Parathyroid adenoma (tissue), 2 donors: ENCODE data around the gene ALDH16A1.

ENCODE experiments used
- H2AFZ ChIP-seq: fragments of 300-600 bp; sonication (generic); one replicate; pipeline ENCODE4 v1.7.0; 2017; ENCODE audit warnings: antibody characterized with exemption, mild to moderate bottlenecking
- H3K27ac ChIP-seq: fragments of 300-600 bp; sonication (generic); one replicate; pipeline ENCODE4 v1.7.0; 2017
- H3K27me3 ChIP-seq: fragments of 300-600 bp; sonication (generic); one replicate; pipeline ENCODE4 v1.7.0; 2017; ENCODE audit warnings: low read length; ENCODE audit not compliant: control insufficient read depth, insufficient read depth
- H3K36me3 ChIP-seq: fragments of 300-600 bp; sonication (generic); one replicate; pipeline ENCODE4 v1.7.0; 2017; ENCODE audit warnings: low read length; ENCODE audit not compliant: control insufficient read depth, insufficient read depth
- H3K4me1 ChIP-seq: fragments of 300-600 bp; sonication (generic); one replicate; pipeline ENCODE4 v1.7.0; 2017; ENCODE audit warnings: control low read depth
- H3K4me2 ChIP-seq: fragments of 300-600 bp; sonication (generic); one replicate; pipeline ENCODE4 v1.7.0; 2017; ENCODE audit warnings: low read length
- H3K4me3 ChIP-seq: fragments of 300-600 bp; sonication (generic); one replicate; pipeline ENCODE4 v1.7.0; 2017; ENCODE audit warnings: low read depth, low read length
- H3K79me2 ChIP-seq: fragments of 300-600 bp; sonication (generic); one replicate; pipeline ENCODE4 v1.7.0; 2017; ENCODE audit warnings: control low read depth
- H3K9ac ChIP-seq: fragments of 300-600 bp; sonication (generic); one replicate; pipeline ENCODE4 v1.7.0; 2017; ENCODE audit warnings: mild to moderate bottlenecking
- H3K9me3 ChIP-seq: fragments of 300-600 bp; sonication (generic); one replicate; pipeline ENCODE4 v1.7.0; 2017; ENCODE audit warnings: low read length; ENCODE audit not compliant: control insufficient read depth
- CTCF ChIP-seq: fragments of 300-600 bp; sonication (generic); IDR thresholded peaks from one replicate; pipeline ENCODE4 v1.7.0; 2017; ENCODE audit warnings: antibody characterized with exemption, mild to moderate bottlenecking
- donor health status: primary hyperparathyroidism.

The ALDH16A1 gene

GRCh38 chr19:49419173-49419572, 33.9 kb upstream of the ALDH16A1 start:
- H3K4me3 ChIP-seq: no peak overlapping the region
- no peak overlapping the region for H2AFZ ChIP-seq
- H3K9ac ChIP-seq: no peak overlapping the region
- no peak for TF ChIP-seq CTCF
- no peaks in the 10 kb centered on the region for H3K79me2 ChIP-seq
- no peak overlapping the region for H3K27ac ChIP-seq
- H3K27me3 ChIP-seq: peaks cover 17% of the 10 kb centered on the region
- H3K4me1 ChIP-seq: no peaks in the 10 kb centered on the region
- H3K9me3 ChIP-seq: no peaks in the 10 kb centered on the region
- H3K36me3 ChIP-seq: no peaks in the 10 kb centered on the region
- H3K4me2 ChIP-seq: no peak overlapping the region

GRCh38 chr19:49420227-49420626, 32.8 kb upstream of the ALDH16A1 start:
- Histone ChIP-seq H3K79me2 (no peaks in the 10 kb centered on the region), H3K9me3 (no peaks in the 10 kb centered on the region), H3K9ac (no peak overlapping the region), H3K4me1 (no peaks in the 10 kb centered on the region), H3K27me3 (peaks cover 18% of the 10 kb centered on the region), H3K27ac (no peak overlapping the region), H3K36me3 (no peaks in the 10 kb centered on the region), H3K4me3 (no peak overlapping the region), H3K4me2 (no peak overlapping the region), H2AFZ (no peak overlapping the region)
- TF ChIP-seq CTCF: no peak

GRCh38 chr19:49421039-49421877, 31.8 kb upstream of the ALDH16A1 start:
- H3K9me3 ChIP-seq: no peaks in the 10 kb centered on the region
- H3K27me3 ChIP-seq: peaks cover 28% of the 10 kb centered on the region
- no peak for TF ChIP-seq CTCF
- H3K36me3 ChIP-seq: no peaks in the 10 kb centered on the region
- H2AFZ ChIP-seq: no peak overlapping the region
- H3K4me2 ChIP-seq: peak overlapping the region; percentile 49
- peak overlapping the region; percentile 33 for H3K4me3 ChIP-seq
- H3K9ac ChIP-seq: no peak overlapping the region
- H3K27ac ChIP-seq: no peak overlapping the region
- no peaks in the 10 kb centered on the region for H3K79me2 ChIP-seq
- H3K4me1 ChIP-seq: no peaks in the 10 kb centered on the region

GRCh38 chr19:49421878-49422202, 31.2 kb upstream of the ALDH16A1 start:
- H3K79me2 ChIP-seq: no peaks in the 10 kb centered on the region
- no peak overlapping the region for H3K9ac ChIP-seq
- no peak overlapping the region for H3K4me3 ChIP-seq
- no peak for TF ChIP-seq CTCF
- H3K4me1 ChIP-seq: no peaks in the 10 kb centered on the region
- H3K27ac ChIP-seq: no peak overlapping the region
- no peaks in the 10 kb centered on the region for H3K9me3 ChIP-seq
- no peaks in the 10 kb centered on the region for H3K36me3 ChIP-seq
- no peak overlapping the region for H2AFZ ChIP-seq
- peaks cover 30% of the 10 kb centered on the region for H3K27me3 ChIP-seq
- H3K4me2 ChIP-seq: no peak overlapping the region
